ENCODE data around the gene PPFIBP1. TPM values are rescaled to one million over a fixed set of nuclear protein-coding genes. Genes with fewer than 3 reads are reported as not detected.
A peak's percentile ranks its signal among the peaks of the same experiment; 100 is the strongest.
"Not testable (repeated sequence)": the region's sequence is repeated elsewhere in the genome, so short reads cannot be mapped to it uniquely, and the experiment has no call there.

The PPFIBP1 gene
- polyA plus RNA-seq, 2 of the 4 experiments (the other 2 are of a cell fraction): 24.8 to 89.0 TPM

DNA sequence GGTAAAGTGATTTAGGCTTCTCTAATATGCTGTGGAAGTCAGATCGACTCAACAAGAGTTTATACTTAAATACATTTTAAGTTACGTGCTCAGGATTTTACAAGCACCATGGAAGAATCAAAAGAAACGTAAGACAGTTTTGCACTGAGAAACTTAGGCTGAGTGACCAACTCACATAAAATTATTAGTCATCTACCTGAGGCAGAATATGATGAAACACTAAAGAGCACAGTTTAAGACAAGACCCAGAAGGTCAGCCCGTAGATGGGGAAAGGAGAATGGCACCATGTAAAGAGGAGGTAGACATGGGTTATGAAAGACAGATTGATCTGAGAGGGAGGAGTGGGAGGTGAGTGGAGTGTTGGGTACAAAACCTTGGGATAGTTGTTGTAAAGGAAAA, 118.4 kb downstream of the PPFIBP1 start:
- H3K9me3 ChIP-seq; H3K4me1 ChIP-seq; H3K4me2 ChIP-seq; H3K4me3 ChIP-seq; H3K27ac ChIP-seq; DNase-seq (ENCODE audit: low read depth in 1 of 2, low spot score in 1 of 2); ATAC-seq; POLR2A ChIA-PET: not testable (repeated sequence)
- 89% methylated on average over 4 of the region's 4 CpGs for WGBS (ENCODE audit: missing lambda C conversion rate)
- FAIRE-seq: peak; percentile 82
- CTCF ChIA-PET: interaction anchor here (1.3 to 3.1 kb wide), 2 partner anchors 10 to 207 kb away, joined by 5 to 15 read pairs; no protein-coding TSS in a partner anchor

DNA sequence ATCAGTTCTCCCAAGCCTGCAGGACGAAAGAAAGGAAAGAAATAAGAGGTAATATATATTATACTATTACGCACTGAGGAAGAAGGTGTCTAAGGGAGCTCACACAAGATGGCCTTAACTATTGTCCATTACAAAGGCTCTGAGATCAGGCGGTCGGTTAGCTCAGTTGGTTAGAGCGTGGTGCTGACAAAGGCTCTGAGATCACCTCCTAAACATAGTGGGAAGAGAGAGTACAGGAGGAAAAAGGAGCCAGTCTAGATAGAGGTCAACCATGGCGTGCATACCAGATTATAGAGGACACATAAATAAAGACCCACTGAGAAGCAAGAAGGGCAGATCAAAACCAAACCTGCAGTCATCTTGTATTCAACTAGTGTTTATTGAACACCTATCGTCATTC, 118.9 kb downstream of the PPFIBP1 start:
- 90% methylated on average over 6 of the region's 7 CpGs for WGBS (ENCODE audit: missing lambda C conversion rate)
- H3K27ac ChIP-seq; H3K4me2 ChIP-seq; DNase-seq (ENCODE audit: low read depth in 1 of 2, low spot score in 1 of 2); H3K9me3 ChIP-seq; H3K4me1 ChIP-seq; POLR2A ChIA-PET; H3K4me3 ChIP-seq; ATAC-seq: not testable (repeated sequence)
- FAIRE-seq: peak; percentile 36
- CTCF ChIA-PET: interaction anchor here (3.1 kb wide), 1 partner anchor 208 kb away, joined by 15 read pairs; no protein-coding TSS in a partner anchor

DNA sequence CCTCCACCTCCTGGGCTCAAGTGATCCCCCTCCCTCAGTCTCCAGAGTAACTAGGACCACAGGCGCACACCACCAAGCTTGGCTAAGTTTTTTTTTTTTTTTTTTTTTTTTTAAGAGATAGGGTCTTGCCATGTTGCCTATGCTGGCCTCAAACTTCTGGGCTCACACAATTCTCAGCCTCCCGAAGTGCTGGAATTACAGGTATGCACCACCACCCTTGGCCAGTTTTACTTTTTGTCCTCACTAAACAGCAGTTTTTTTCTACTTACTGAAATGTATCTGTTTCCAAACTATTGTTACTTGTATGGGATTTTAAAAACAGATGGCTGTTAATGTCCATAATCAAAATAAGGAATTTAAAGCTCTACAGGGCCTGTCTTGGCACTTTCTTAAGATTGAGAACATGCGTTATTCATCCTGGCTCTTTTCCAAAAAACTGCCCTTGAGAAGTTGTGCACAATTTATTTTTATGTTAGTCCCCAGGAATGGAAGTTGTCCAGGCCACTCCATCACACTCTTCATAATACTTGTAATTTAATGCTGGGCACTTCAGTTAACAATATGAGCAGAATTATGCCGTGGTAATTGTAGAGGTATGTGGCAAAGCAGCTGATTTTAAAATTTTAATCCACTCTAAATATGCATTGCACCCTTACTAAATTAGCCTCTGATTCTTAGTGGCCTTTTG, 120.3 kb downstream of the PPFIBP1 start:
- ATAC-seq (no peak), FAIRE-seq (no peak), DNase-seq (ENCODE audit: low read depth in 1 of 2, low spot score in 1 of 2) (no peak)
- Histone ChIP-seq H3K4me1 (no peaks in the 10 kb centered on the region), H3K4me2 (no peak overlapping the region), H3K27ac (no peak overlapping the region), H3K4me3 (no peak overlapping the region), H3K9me3 (no peaks in the 10 kb centered on the region)
- ChIA-PET POLR2A (no interaction called here), CTCF (interaction anchor here (1.0 to 2.5 kb wide), 2 partner anchors 9 to 218 kb away, joined by 3 to 10 read pairs; no protein-coding TSS in a partner anchor)
- 92% methylated on average over 4 of the region's 4 CpGs for WGBS (ENCODE audit: missing lambda C conversion rate)
- TF ChIP-seq JUNB (IDR thresholded peaks at IDR 0.05) (no peak), HEYL (CRISPR knock-in tag; IDR thresholded peaks at IDR 0.05) (no peak), FOXS1 (CRISPR knock-in tag; IDR thresholded peaks at IDR 0.05) (no peak), CBX8 (IDR thresholded peaks at IDR 0.05) (no peak), NFE2L2 (conservative IDR thresholded peaks at IDR 0.05; ENCODE audit: low read length) (no peak), MYC (IDR thresholded peaks at IDR 0.05; ENCODE audit: borderline replicate concordance, low read length) (no peak), ZNF302 (CRISPR knock-in tag; IDR thresholded peaks at IDR 0.05) (no peak), RCOR1 (IDR thresholded peaks at IDR 0.05; ENCODE audit: low read depth, low read length) (no peak), NR3C1 (IDR thresholded peaks at IDR 0.05) (no peak), GATA3 (IDR thresholded peaks at IDR 0.05; ENCODE audit: borderline replicate concordance) (no peak), MAZ (IDR thresholded peaks at IDR 0.05; ENCODE audit: borderline replicate concordance, low read depth, low read length) (no peak), CEBPB (IDR thresholded peaks at IDR 0.05) (no peak), RNF2 (IDR thresholded peaks at IDR 0.05; ENCODE audit: borderline replicate concordance, low read depth) (no peak), RFX5 (IDR thresholded peaks at IDR 0.05) (no peak), TFCP2L1 (CRISPR knock-in tag; IDR thresholded peaks at IDR 0.05) (no peak)
- TF ChIP-seq, protein P1, sequence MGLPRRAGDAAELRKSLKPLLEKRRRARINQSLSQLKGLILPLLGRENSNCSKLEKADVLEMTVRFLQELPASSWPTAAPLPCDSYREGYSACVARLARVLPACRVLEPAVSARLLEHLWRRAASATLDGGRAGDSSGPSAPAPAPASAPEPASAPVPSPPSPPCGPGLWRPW (IDR thresholded peaks at IDR 0.05): no peak
- TF ChIP-seq, protein P2, sequence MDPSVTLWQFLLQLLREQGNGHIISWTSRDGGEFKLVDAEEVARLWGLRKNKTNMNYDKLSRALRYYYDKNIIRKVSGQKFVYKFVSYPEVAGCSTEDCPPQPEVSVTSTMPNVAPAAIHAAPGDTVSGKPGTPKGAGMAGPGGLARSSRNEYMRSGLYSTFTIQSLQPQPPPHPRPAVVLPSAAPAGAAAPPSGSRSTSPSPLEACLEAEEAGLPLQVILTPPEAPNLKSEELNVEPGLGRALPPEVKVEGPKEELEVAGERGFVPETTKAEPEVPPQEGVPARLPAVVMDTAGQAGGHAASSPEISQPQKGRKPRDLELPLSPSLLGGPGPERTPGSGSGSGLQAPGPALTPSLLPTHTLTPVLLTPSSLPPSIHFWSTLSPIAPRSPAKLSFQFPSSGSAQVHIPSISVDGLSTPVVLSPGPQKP (IDR thresholded peaks at IDR 0.05; ENCODE audit: low read depth, low read length): no peak
- TF ChIP-seq, protein P3, sequence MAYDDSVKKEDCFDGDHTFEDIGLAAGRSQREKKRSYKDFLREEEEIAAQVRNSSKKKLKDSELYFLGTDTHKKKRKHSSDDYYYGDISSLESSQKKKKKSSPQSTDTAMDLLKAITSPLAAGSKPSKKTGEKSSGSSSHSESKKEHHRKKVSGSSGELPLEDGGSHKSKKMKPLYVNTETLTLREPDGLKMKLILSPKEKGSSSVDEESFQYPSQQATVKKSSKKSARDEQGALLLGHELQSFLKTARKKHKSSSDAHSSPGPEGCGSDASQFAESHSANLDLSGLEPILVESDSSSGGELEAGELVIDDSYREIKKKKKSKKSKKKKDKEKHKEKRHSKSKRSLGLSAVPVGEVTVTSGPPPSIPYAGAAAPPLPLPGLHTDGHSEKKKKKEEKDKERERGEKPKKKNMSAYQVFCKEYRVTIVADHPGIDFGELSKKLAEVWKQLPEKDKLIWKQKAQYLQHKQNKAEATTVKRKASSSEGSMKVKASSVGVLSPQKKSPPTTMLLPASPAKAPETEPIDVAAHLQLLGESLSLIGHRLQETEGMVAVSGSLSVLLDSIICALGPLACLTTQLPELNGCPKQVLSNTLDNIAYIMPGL (CRISPR knock-in tag; IDR thresholded peaks at IDR 0.05; ENCODE audit: borderline replicate concordance): no peak

Data from A549 (cell line).